Activated CD4-positive, alpha-beta memory T cell treated with anti-CD3 and anti-CD28 coated beads, Interleukin-2, amount 10 ng/mL, durations not matched to agents 7 days and 5 days (primary cell): ENCODE results near the gene RNF220. TPM values are rescaled to one million over a fixed set of nuclear protein-coding genes. Genes with fewer than 3 reads are reported as not detected.

Source experiments
- CTCF ChIA-PET: fragments of 350-600 bp; sonication (Branson Sonifier 250); formaldehyde crosslinking; loops from one replicate; lab custom pipeline; 2021; ENCODE audit warnings: antibody characterized with exemption, inconsistent platforms; lab: Charles Lee
- POLR2A ChIA-PET: fragments of 350-600 bp; sonication (Branson Sonifier 250); formaldehyde crosslinking; loops from one replicate; lab custom pipeline; 2021; ENCODE audit warnings: antibody characterized with exemption; lab: Charles Lee
- DNase-seq: peaks from one replicate; pipeline ENCODE4 v3.0.0-alpha.2; 2020
- H3K27ac Mint-ChIP-seq: one replicate; pipeline ENCODE4 v1.8.0; 2021; ENCODE audit warnings: mild to moderate bottlenecking, mixed read lengths
- H3K27me3 Mint-ChIP-seq: one replicate; pipeline ENCODE4 v1.8.0; 2021; ENCODE audit warnings: mixed read lengths
- H3K36me3 Mint-ChIP-seq: one replicate; pipeline ENCODE4 v1.8.0; 2021; ENCODE audit warnings: low read depth, mixed read lengths
- H3K4me1 Mint-ChIP-seq: one replicate; pipeline ENCODE4 v1.8.0; 2021; ENCODE audit warnings: mixed read lengths
- H3K4me3 Mint-ChIP-seq: one replicate; pipeline ENCODE4 v1.8.0; 2021; ENCODE audit warnings: mild to moderate bottlenecking, mixed read lengths
- H3K9me3 Mint-ChIP-seq: one replicate; pipeline ENCODE4 v1.8.0; 2021; ENCODE audit warnings: mixed read lengths
- total RNA-seq, 2 experiments: library from RNA; stranded (reverse); gene quantifications; one replicate each; pipeline ENCODE4 v1.2.3, GENCODE V29; 2021

The RNF220 gene
- total RNA-seq, 2 experiments from 2014 or later: 69.0 to 70.7 TPM

- Mint-ChIP-seq H3K36me3 (no peaks in the 10 kb centered on the region), H3K27ac (no peak overlapping the region), H3K4me1 (no peaks in the 10 kb centered on the region), H3K4me3 (no peak overlapping the region), H3K9me3 (no peaks in the 10 kb centered on the region), H3K27me3 (peaks cover 3% of the 10 kb centered on the region)
- ChIA-PET CTCF (interaction anchor here (1.3 kb wide), 1 partner anchor 11 kb away, joined by 3 read pairs; no protein-coding TSS in a partner anchor), POLR2A (interaction anchor here (1.5 kb wide), 1 partner anchor 12 kb away, joined by 3 read pairs; no protein-coding TSS in a partner anchor)
- no peak for DNase-seq
Observed at GRCh38 chr1:44619261-44619900, 214.3 kb downstream of the RNF220 start.

DNA sequence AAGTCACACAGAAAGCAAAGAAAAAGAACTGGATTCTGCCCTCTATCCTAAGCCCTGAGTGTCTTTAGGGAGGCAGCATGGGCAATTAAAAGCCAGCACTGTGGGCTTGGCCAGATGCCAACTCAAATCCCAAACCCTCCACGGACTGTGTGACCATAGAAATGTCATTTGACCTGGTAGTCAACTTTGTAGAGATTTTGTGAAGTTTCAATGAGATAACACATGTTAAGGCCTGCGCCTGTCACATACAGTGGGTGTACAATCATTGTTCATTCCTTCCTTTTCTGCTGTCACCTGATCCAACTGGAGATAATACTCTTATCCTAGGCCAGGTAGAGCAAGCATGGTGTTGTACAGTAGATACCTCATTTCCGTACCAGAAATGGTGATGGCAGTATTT is 215.0 kb downstream of the RNF220 start:
- DNase-seq: no peak
- POLR2A ChIA-PET: interaction anchor here (1.1 kb wide), 1 partner anchor 12 kb away, joined by 6 read pairs; no protein-coding TSS in a partner anchor
- CTCF ChIA-PET: interaction anchor here (1.3 kb wide), 1 partner anchor 12 kb away, joined by 3 read pairs; no protein-coding TSS in a partner anchor
- H3K27ac Mint-ChIP-seq: no peak overlapping the region
- H3K36me3 Mint-ChIP-seq: no peaks in the 10 kb centered on the region
- H3K27me3 Mint-ChIP-seq: peaks cover 3% of the 10 kb centered on the region
- no peaks in the 10 kb centered on the region for H3K4me1 Mint-ChIP-seq
- no peak overlapping the region for H3K4me3 Mint-ChIP-seq
- no peaks in the 10 kb centered on the region for H3K9me3 Mint-ChIP-seq

GRCh38 chr1:44621841-44622286 is 216.8 kb downstream of the RNF220 start:
- ChIA-PET POLR2A (no interaction called here), CTCF (no interaction called here)
- Mint-ChIP-seq H3K9me3 (no peaks in the 10 kb centered on the region), H3K4me3 (no peak overlapping the region), H3K27me3 (peaks cover 3% of the 10 kb centered on the region), H3K27ac (no peak overlapping the region), H3K4me1 (no peaks in the 10 kb centered on the region), H3K36me3 (no peaks in the 10 kb centered on the region)
- DNase-seq: no peak

GRCh38 chr1:44624268-44624901 is 219.3 kb downstream of the RNF220 start:
- no peak overlapping the region for H3K27ac Mint-ChIP-seq
- no peaks in the 10 kb centered on the region for H3K27me3 Mint-ChIP-seq
- H3K9me3 Mint-ChIP-seq: no peaks in the 10 kb centered on the region
- ChIA-PET CTCF (no interaction called here), POLR2A (interaction anchor here (1.3 kb wide), 1 partner anchor 18 kb away, joined by 4 read pairs; no protein-coding TSS in a partner anchor)
- no peak overlapping the region for H3K4me3 Mint-ChIP-seq
- H3K36me3 Mint-ChIP-seq: no peaks in the 10 kb centered on the region
- no peak for DNase-seq
- H3K4me1 Mint-ChIP-seq: no peaks in the 10 kb centered on the region

GRCh38 chr1:44625348-44625747 is 220.3 kb downstream of the RNF220 start:
- ChIA-PET CTCF (interaction anchor here (0.7 kb wide), 1 partner anchor 30 kb away, joined by 4 read pairs; no protein-coding TSS in a partner anchor), POLR2A (interaction anchor here (1.3 kb wide), 1 partner anchor 17 kb away, joined by 4 read pairs; no protein-coding TSS in a partner anchor)
- H3K9me3 Mint-ChIP-seq: no peaks in the 10 kb centered on the region
- H3K36me3 Mint-ChIP-seq: no peaks in the 10 kb centered on the region
- peaks cover under 1% of the 10 kb centered on the region for H3K4me1 Mint-ChIP-seq
- H3K27me3 Mint-ChIP-seq: no peaks in the 10 kb centered on the region
- DNase-seq: no peak
- no peak overlapping the region for H3K27ac Mint-ChIP-seq
- H3K4me3 Mint-ChIP-seq: no peak overlapping the region

- no peak overlapping the region for H3K4me3 Mint-ChIP-seq
- H3K4me1 Mint-ChIP-seq: peaks cover 28% of the 10 kb centered on the region
- H3K27ac Mint-ChIP-seq: no peak overlapping the region
- ChIA-PET CTCF (interaction anchor here (2.6 to 8.2 kb wide), 2 partner anchors 22 to 46 kb away, joined by 9 to 65 read pairs; partner anchors contain the start of genes ARMH1 and TMEM53), POLR2A (interaction anchor here (1.4 to 5.5 kb wide), 4 partner anchors 10 to 93 kb away, joined by 3 to 71 read pairs (median 28); partner anchors contain the start of genes ARMH1 and TMEM53)
- H3K9me3 Mint-ChIP-seq: no peaks in the 10 kb centered on the region
- no peak for DNase-seq
- H3K36me3 Mint-ChIP-seq: peaks cover 14% of the 10 kb centered on the region
- no peaks in the 10 kb centered on the region for H3K27me3 Mint-ChIP-seq
Observed at GRCh38 chr1:44628962-44629756, 224.1 kb downstream of the RNF220 start.

DNA sequence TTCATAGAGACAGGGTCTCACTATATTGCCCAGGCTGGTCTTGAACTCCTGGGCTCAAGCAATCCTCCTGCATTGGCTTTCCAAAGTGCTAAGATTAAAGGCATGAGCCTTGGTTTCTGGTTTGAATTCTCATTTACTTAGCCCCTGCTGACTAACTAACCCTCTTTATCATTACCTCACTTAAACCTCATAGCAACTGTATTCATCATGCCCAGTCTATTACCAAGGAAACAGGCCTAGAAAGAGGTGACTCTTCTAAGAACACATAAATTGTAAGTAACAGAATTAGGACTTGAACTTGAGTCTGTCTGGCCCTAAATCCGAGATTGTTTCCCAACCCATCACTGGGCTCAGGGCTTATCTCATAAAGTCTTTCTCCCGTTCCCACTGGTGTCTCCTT is 225.1 kb downstream of the RNF220 start:
- peaks cover 38% of the 10 kb centered on the region for H3K4me1 Mint-ChIP-seq
- H3K36me3 Mint-ChIP-seq: peaks cover 24% of the 10 kb centered on the region
- H3K4me3 Mint-ChIP-seq: peak overlapping the region; percentile 90
- no peak for DNase-seq
- no peaks in the 10 kb centered on the region for H3K9me3 Mint-ChIP-seq
- H3K27ac Mint-ChIP-seq: peak overlapping the region; percentile 92
- H3K27me3 Mint-ChIP-seq: no peaks in the 10 kb centered on the region
- CTCF ChIA-PET: interaction anchor here (0.5 to 8.2 kb wide), 3 partner anchors 21 to 864 kb away, joined by 3 to 65 read pairs (median 9); partner anchors contain the start of genes ARMH1 and TMEM53
- POLR2A ChIA-PET: interaction anchor here (1.3 to 5.5 kb wide), 5 partner anchors 11 to 417 kb away, joined by 3 to 71 read pairs (median 52); partner anchors contain the start of genes ARMH1, DMAP1 and TMEM53

DNA sequence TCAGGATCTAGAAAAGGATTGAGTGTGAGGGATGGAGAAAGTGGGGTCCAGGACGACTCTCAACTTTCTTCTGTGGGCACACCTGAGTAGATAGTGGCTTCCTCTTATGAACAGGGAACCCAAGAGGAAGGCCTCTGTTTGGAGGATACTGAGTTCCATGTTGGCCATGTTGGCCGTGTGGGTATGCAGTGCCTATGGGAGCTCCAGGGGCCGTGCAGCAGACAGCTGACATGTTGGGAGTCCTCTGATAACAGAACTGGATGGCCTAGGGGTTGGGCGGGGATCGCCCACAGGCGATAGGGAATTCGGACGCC is 226.2 kb downstream of the RNF220 start:
- no peak for DNase-seq
- ChIA-PET CTCF (interaction anchor here (1.0 to 8.2 kb wide), 4 partner anchors 20 to 419 kb away, joined by 3 to 65 read pairs (median 4); partner anchors contain the start of gene DMAP1), POLR2A (interaction anchor here (0.6 to 5.5 kb wide), 38 partner anchors 10 to 1672 kb away, joined by 3 to 71 read pairs (median 4); partner anchors contain the start of genes ARMH1, DMAP1, HECTD3 and IPO13)
- H3K9me3 Mint-ChIP-seq: no peaks in the 10 kb centered on the region
- no peaks in the 10 kb centered on the region for H3K27me3 Mint-ChIP-seq
- peak overlapping the region; percentile 90 for H3K4me3 Mint-ChIP-seq
- peak overlapping the region; percentile 92 for H3K27ac Mint-ChIP-seq
- H3K36me3 Mint-ChIP-seq: peaks cover 36% of the 10 kb centered on the region
- H3K4me1 Mint-ChIP-seq: peaks cover 40% of the 10 kb centered on the region

DNA sequence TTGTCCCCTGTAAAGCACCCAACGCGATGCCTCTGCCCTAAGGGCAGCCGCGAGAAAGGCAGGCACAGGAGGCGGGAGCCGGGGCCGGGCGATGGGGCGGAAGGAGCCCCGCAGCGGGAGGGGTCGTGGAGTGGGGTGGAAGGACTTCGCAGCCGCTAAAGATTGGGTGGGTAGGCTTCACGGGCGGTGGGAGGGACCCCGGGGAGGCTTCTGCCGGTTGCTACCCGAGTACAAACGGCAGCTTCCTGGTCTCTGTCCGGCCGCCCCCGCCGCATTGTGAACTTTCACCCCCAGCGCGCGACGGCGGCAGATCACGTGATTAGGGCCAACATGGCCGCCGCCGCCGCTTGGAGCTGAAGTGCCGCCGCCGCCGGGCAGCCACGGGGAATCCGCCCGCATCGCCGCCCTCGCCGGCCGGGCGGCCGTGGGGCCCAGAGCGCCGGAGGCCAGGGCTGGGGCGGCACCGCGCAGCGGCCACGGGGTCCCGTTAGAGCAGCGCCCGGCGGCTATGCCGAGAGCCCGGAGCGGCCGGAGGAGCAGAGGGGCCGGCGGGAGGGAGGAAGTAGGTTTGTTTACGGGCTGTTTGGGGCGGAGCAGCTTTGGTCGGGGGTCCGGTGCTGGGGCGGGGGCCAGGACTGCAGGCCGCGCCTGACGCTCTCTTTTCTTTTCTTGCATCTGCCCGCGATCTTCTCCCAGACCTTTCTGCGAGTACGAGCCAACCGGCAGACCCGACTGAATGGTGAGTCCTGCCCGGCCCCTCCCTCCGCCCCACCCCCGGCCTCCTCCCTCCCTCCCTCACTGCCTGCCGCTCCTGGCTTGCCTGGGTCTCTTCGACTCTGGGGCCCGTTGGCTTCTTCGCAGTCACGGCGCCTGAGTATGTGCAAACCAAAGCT is 226.8 kb downstream of the RNF220 start:
- Mint-ChIP-seq H3K36me3 (peaks cover 41% of the 10 kb centered on the region), H3K4me3 (peak overlapping the region; percentile 90), H3K4me1 (peaks cover 40% of the 10 kb centered on the region), H3K27ac (peak overlapping the region; percentile 93), H3K27me3 (no peaks in the 10 kb centered on the region), H3K9me3 (no peaks in the 10 kb centered on the region)
- CTCF ChIA-PET: interaction anchor here (0.6 to 8.2 kb wide), 5 partner anchors 20 to 419 kb away, joined by 3 to 65 read pairs (median 4); partner anchors contain the start of genes DMAP1 and RNU5D-1
- DNase-seq: peak; percentile 93
- POLR2A ChIA-PET: interaction anchor here (0.6 to 5.5 kb wide), 41 partner anchors 9 to 1671 kb away, joined by 3 to 71 read pairs (median 4); partner anchors contain the start of genes ARMH1, DMAP1, HECTD3 and IPO13

DNA sequence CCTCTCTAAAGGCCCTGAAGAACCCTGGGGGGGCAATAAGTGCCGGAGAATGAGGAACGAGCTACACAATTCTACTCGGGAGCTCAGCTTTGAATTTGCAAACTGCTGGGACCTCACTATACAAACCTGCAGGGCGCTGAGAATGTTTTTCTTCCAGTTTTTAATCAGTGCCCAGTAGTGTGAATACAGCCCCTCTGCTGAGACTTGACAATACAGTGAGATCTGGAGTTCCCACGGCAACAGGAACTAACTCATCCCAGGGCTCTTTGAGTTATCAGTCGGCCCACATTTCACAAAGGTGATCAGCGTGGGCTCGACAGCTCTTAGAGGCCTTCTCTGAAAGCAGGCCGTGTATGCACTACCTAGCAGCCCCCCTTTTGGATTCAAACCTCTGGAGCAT is 227.5 kb downstream of the RNF220 start:
- Mint-ChIP-seq H3K27me3 (no peaks in the 10 kb centered on the region), H3K9me3 (no peaks in the 10 kb centered on the region), H3K4me1 (peaks cover 40% of the 10 kb centered on the region), H3K36me3 (peaks cover 47% of the 10 kb centered on the region), H3K27ac (peak overlapping the region; percentile 93), H3K4me3 (peak overlapping the region; percentile 90)
- ChIA-PET POLR2A (interaction anchor here (0.8 to 5.5 kb wide), 22 partner anchors 9 to 1671 kb away, joined by 3 to 71 read pairs (median 8); partner anchors contain the start of genes ARMH1, KDM4A, LRRC41 and RNU5D-1), CTCF (interaction anchor here (0.6 to 8.2 kb wide), 6 partner anchors 19 to 420 kb away, joined by 3 to 65 read pairs (median 4); partner anchors contain the start of genes ARMH1, DMAP1, RNU5D-1 and TMEM53)
- DNase-seq: no peak

DNA sequence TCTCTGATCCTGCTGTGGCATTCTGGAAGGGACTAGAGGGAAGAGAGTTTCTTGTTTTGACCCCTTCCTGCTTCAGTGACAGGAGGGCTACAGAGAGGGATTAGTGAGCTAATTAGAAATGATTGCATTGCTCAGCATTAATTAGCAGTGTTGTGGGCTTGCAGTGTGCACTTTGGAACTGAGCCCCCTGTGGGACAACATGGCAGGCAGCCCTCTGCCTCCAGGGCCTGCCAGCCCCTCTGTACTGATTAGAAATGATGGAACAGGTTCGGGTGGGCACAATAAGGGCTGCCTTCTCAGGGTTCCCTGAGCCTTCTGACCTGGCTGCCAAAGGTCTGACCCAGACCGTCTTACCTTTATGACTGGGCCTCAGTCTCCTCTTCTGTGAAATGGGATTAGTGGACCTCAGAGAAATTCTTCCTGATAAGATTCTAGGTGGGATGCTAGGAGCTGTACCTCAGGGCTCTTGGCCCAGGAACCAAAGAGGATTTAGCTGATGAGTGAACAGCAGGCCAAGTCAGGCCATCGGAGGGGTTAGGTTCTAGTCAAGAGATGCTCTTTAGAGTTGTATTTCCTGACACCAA is 229.6 kb downstream of the RNF220 start:
- no peak overlapping the region for H3K27ac Mint-ChIP-seq
- H3K4me1 Mint-ChIP-seq: peaks cover 40% of the 10 kb centered on the region
- ChIA-PET CTCF (interaction anchor here (2.4 to 8.2 kb wide), 2 partner anchors 17 to 39 kb away, joined by 8 to 65 read pairs; partner anchors contain the start of genes ARMH1 and TMEM53), POLR2A (interaction anchor here (1.1 to 5.5 kb wide), 5 partner anchors 7 to 40 kb away, joined by 3 to 71 read pairs (median 52); partner anchors contain the start of genes ARMH1 and TMEM53)
- no peaks in the 10 kb centered on the region for H3K27me3 Mint-ChIP-seq
- DNase-seq: no peak
- no peaks in the 10 kb centered on the region for H3K9me3 Mint-ChIP-seq
- H3K36me3 Mint-ChIP-seq: peaks cover 59% of the 10 kb centered on the region
- H3K4me3 Mint-ChIP-seq: no peak overlapping the region
